HG03139 (cell line): ENCODE measurements around the gene MSANTD1.

Source experiments
- ATAC-seq: cut with Tn5 transposase; IDR thresholded peaks from one replicate; pipeline ENCODE4 v1.9.1; 2021; ENCODE audit not compliant: unreplicated experiment

MSANTD1 gene

GRCh38 chr4:3262208-3263052 is 13.5 kb downstream of the MSANTD1 start:
- no peak for ATAC-seq

- no peak for ATAC-seq
Observed at GRCh38 chr4:3263053-3263875, 14.3 kb downstream of the MSANTD1 start.

GRCh38 chr4:3263876-3264193 is 14.9 kb downstream of the MSANTD1 start:
- ATAC-seq: no peak

GRCh38 chr4:3266076-3266475 is 17.1 kb downstream of the MSANTD1 start:
- no peak for ATAC-seq

- ATAC-seq: no peak
Observed at GRCh38 chr4:3267576-3268394, 18.8 kb downstream of the MSANTD1 start.

- no peak for ATAC-seq
Observed at GRCh38 chr4:3268395-3269104, 19.6 kb downstream of the MSANTD1 start.

GRCh38 chr4:3269105-3269927 is 20.4 kb downstream of the MSANTD1 start:
- ATAC-seq: no peak

GRCh38 chr4:3269991-3270611 is 21.1 kb downstream of the MSANTD1 start:
- no peak for ATAC-seq

GRCh38 chr4:3271131-3271530 is 22.2 kb downstream of the MSANTD1 start:
- ATAC-seq: no peak

GRCh38 chr4:3276986-3277385 is 28.0 kb downstream of the MSANTD1 start:
- ATAC-seq: no peak

- ATAC-seq: no peak
Observed at GRCh38 chr4:3280466-3280865, 31.5 kb downstream of the MSANTD1 start.

GRCh38 chr4:3283483-3283882 is 34.5 kb downstream of the MSANTD1 start:
- no peak for ATAC-seq

GRCh38 chr4:3283916-3284315 is 35.0 kb downstream of the MSANTD1 start:
- no peak for ATAC-seq

GRCh38 chr4:3284734-3285557 is 36.0 kb downstream of the MSANTD1 start:
- ATAC-seq: no peak

GRCh38 chr4:3285558-3286334 is 36.8 kb downstream of the MSANTD1 start:
- ATAC-seq: peak; percentile 76

GRCh38 chr4:3286335-3287175 is 37.6 kb downstream of the MSANTD1 start:
- no peak for ATAC-seq
